Right kidney (tissue), 1 donor: ENCODE data around the gene MICALL2.

Experiments used
- DNase-seq: peaks from one replicate; pipeline ENCODE4 v3.0.0-alpha.2; 2016

Gene MICALL2

GRCh38 chr7:1468643-1469298 lies 9.5 kb upstream of the MICALL2 start:
- no peak for DNase-seq

- DNase-seq = no peak
These were observed 8.9 kb upstream of the MICALL2 start for GRCh38 chr7:1468203-1468602.

GRCh38 chr7:1466524-1467271 lies 7.4 kb upstream of the MICALL2 start:
- peak; percentile 56 for DNase-seq

GRCh38 chr7:1464694-1465093 lies 5.4 kb upstream of the MICALL2 start:
- no peak for DNase-seq

- no peak for DNase-seq
These were observed 4.5 kb upstream of the MICALL2 start for GRCh38 chr7:1463676-1464223.

GRCh38 chr7:1461646-1462375 lies 2.5 kb upstream of the MICALL2 start:
- DNase-seq = no peak

- no peak for DNase-seq
These were observed 1.8 kb upstream of the MICALL2 start for GRCh38 chr7:1460821-1461645.

- DNase-seq = peak; percentile 60
These were observed 900 bp upstream of the MICALL2 start for GRCh38 chr7:1459920-1460820.

- DNase-seq = no peak
These were observed 232 bp upstream of the MICALL2 start for GRCh38 chr7:1459512-1459892.

- DNase-seq = no peak
These were observed 1.2 kb downstream of the MICALL2 start for GRCh38 chr7:1457949-1458682.

- DNase-seq = no peak
These were observed 2.0 kb downstream of the MICALL2 start for GRCh38 chr7:1457059-1457948.

- no peak for DNase-seq
These were observed 3.3 kb downstream of the MICALL2 start for GRCh38 chr7:1455955-1456354.

- DNase-seq = peak; percentile 72
These were observed 3.9 kb downstream of the MICALL2 start for GRCh38 chr7:1455241-1455939.

- no peak for DNase-seq
These were observed 4.7 kb downstream of the MICALL2 start for GRCh38 chr7:1454542-1454941.

- DNase-seq = peak; percentile 56
These were observed 7.1 kb downstream of the MICALL2 start for GRCh38 chr7:1452205-1452604.

- DNase-seq = no peak
These were observed 8.3 kb downstream of the MICALL2 start for GRCh38 chr7:1450987-1451386.

GRCh38 chr7:1450431-1450830 lies 8.8 kb downstream of the MICALL2 start:
- DNase-seq = no peak

- DNase-seq = no peak
These were observed 9.3 kb downstream of the MICALL2 start for GRCh38 chr7:1449951-1450350.

- DNase-seq = no peak
These were observed 9.8 kb downstream of the MICALL2 start for GRCh38 chr7:1449501-1449900.
